IgD-negative memory B cell (primary cell): Measurements from ENCODE around the gene MAZ. TPM values are rescaled to one million over a fixed set of nuclear protein-coding genes. Genes with fewer than 3 reads are reported as not detected.

Source experiments
- polyA plus RNA-seq: library from polyadenylated mRNA; unstranded; fragments of 300-500 nt; fragmentation: Illumina TruSeq; gene quantifications from one replicate; pipeline ENCODE4 v1.2.3, GENCODE V29; 2021

The MAZ gene
- polyA plus RNA-seq, 1 donor from 2014 or later = 22.9 TPM

Other genes with a start within 250 kb of the MAZ start
- gene SPN, start 143.3 kb upstream of the MAZ start, polyA plus RNA-seq = 11.0 TPM
- gene QPRT, start 127.3 kb upstream of the MAZ start, polyA plus RNA-seq = not detected
- gene C16orf54, start 60.5 kb upstream of the MAZ start, polyA plus RNA-seq = 50.6 TPM
- not detected for gene ZG16, start 28.3 kb upstream of the MAZ start, polyA plus RNA-seq
- gene KIF22, start 15.8 kb upstream of the MAZ start, polyA plus RNA-seq = 34.7 TPM
- not detected for gene PRRT2, start 5.7 kb downstream of the MAZ start, polyA plus RNA-seq
- 59.6 TPM for gene PAGR1, start 9.6 kb downstream of the MAZ start, polyA plus RNA-seq
- 90.3 TPM for gene MVP, start 13.9 kb downstream of the MAZ start, polyA plus RNA-seq
- gene CDIPT, start 56.7 kb downstream of the MAZ start, polyA plus RNA-seq = 73.8 TPM
- gene SEZ6L2, start 93.0 kb downstream of the MAZ start, polyA plus RNA-seq = not detected
- not detected for gene ASPHD1, start 94.0 kb downstream of the MAZ start, polyA plus RNA-seq
- 19.2 TPM for gene KCTD13, start 119.7 kb downstream of the MAZ start, polyA plus RNA-seq
- gene TMEM219, start 155.6 kb downstream of the MAZ start, polyA plus RNA-seq = 171 TPM
- 7.6 TPM for gene TAOK2, start 167.3 kb downstream of the MAZ start, polyA plus RNA-seq
- 21.0 TPM for gene HIRIP3, start 189.1 kb downstream of the MAZ start, polyA plus RNA-seq
- gene INO80E, start 189.7 kb downstream of the MAZ start, polyA plus RNA-seq = 6.0 TPM
- gene DOC2A, start 204.5 kb downstream of the MAZ start, polyA plus RNA-seq = not detected
- gene C16orf92, start 216.7 kb downstream of the MAZ start, polyA plus RNA-seq = not detected
- not detected for gene TLCD3B, start 224.7 kb downstream of the MAZ start, polyA plus RNA-seq